NCI-H1417 (cell line): Measurements from ENCODE around the gene CLDN10.
"Not testable (repeated sequence)": the region's sequence is repeated elsewhere in the genome, so short reads cannot be mapped to it uniquely, and the experiment has no call there.

Experiments
- DNase-seq, 3 experiments: peaks; one replicate each; lab custom pipeline; 2025; lab: John Stamatoyannopoulos, UW

The CLDN10 gene

DNA sequence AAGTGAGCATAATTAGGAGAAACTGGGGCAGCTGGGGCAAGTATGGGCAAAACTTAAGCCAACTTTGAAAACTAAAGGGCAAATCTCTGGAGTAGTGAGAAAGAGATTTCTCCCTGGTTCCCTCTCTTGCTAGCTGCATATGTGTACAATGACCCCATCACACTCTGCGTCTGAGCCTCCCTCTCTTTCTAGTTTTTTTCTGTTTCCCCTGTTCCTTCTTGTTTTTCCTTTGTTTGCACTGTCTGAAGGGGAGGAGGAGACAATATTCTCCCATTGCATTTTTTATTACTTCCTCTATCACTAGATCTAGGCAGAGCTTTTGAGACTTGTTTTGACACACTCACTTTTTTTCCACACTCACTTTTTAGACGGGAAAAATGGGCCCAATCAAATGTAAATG is 11.2 kb upstream of the CLDN10 start:
- DNase-seq: no peak

DNA sequence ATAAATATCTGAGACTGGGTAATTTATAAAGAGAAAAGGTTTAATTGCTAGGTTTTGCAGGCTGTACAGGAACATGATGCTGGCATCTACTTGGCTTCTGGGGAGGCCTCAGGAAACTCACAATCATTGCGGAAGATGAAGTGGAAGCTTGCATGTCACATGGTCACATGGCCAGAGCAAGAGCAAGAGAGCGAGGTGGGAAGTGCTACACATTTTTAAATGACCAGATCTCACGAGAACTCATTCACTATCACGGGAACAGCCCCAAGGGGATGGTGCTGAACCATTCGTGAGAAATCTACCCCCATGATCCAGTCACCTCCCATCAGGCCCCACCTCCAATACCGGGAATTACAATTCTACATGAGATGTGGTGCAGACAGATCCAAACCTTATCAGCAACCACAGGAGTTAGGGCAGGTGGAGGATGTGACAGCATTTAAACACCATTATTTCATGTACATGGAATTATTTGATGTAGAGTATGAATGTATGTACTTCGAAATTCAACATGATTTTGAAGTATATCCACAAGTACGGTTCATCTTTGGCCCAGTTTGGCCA is 10.5 kb upstream of the CLDN10 start:
- no peak for DNase-seq

DNA sequence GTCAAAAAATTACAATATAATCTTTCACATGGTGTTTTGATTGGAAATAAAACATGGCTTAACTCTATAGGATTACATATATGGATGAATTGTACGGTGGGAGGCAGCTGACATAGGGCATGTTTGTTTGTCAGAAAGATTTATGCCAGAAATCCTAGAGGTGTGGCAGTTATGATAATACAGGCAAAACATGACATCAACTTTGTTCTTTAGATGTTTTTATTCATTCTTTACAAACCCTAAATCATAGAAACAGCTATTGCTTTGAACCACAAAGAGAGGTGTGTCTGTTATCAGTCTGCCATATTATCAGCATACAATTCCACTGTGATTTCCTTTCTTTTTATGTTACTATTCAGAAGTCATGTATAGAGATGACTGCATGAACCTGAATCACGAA is 8.2 kb upstream of the CLDN10 start:
- no peak for DNase-seq

DNA sequence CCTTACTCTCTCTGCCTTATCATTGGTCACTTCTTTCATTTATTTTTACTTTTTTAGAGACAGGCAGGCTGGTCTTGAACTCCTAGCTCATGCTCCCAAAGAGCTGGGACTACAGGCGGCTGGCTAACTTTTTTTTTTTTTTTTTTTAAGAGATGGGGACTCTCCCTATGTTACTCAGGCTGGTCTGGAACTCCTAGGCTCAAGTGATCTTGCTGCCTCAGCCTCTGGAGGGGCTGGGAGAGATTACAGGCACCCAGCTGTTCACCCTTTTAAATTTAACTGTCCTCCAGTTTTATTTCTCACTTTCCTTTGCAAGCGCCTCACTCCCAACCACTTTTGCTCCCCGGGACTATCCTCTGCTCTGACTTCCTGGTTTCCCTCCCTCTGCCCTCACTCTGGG is 5.6 kb upstream of the CLDN10 start:
- DNase-seq: no peak

DNA sequence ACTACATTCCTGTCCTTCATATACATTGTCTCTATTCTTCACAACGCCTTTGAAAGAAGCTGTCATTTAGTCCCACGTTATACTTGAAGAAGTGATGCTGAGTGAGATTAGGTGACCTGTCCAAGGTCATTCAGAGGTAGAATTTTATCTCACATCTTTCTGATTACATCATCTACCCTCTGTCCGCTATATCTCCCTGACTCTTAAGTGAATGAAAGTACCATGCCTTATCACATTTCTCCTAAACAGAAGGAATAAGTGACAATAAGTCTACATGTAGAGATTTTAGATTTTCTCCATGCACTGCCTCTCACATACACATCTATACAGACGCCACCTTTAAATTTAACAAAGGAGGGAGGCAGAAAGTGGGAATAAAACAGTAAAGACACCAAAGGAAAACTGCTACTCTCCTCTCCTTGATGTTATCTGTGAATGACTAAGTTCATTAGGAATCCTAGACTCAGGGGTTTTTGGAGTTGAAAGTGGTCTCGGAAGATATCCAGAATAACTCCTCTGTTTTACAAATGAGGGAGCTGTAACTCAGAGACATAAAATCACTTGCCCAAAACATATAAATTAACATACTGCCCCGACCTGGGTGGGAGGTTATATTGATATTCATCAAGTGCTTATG is 4.9 kb upstream of the CLDN10 start:
- DNase-seq: no peak

DNA sequence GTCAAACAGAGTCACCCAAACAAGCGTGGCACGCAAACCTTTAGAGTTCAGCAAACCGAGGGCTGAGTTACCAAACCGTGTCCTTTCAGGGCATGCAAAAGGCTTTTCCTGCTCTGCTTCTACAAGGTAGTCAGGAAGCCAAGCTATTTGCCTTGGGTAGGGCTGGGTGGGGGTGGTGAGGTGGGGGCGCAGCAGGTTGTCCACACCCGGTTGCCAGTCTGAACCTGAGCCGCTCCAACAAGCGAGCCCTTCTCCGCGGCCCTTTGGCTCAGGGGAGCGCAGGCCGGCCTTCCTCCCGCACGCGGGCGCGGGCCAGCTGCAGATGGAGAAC is 347 bp upstream of the CLDN10 start:
- no peak for DNase-seq

DNA sequence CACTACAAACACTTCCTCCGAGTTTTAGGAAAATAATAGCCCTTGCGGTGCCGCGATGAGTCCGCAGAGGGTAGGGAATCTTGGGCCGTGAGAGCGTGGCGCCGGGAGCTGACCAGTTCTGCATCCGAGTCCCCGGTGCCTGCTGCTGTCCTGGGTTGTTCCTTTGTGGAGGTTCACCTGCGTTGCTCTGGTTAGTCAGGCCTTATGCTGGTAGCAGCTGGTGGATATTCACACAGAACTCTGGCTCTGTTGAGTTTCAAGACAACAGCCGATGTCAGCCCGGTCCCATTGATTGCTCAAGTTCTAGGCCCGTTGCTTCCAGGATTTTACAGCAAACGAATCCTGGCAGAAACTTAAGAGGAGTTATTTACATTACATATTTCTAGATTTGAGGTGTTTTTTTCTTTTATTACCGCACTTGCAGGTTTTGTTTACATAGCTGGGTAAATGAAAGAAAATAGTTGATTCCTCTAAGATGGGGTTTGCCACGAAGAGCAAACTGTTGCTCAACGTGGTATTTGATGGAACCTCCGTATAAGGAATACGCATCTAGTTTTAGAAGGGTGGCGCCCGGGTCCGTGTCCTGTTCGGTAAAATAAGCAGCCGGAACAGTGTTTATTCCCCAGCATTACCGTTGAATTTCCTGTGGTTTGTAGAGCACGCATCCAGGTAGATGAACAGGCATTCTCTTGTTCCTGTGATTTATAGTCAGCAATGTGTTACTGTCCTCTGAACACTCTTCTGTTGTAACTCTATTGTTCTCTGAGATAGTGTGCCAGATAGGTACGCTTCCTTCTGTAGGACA is 1.3 kb downstream of the CLDN10 start:
- no peak for DNase-seq

DNA sequence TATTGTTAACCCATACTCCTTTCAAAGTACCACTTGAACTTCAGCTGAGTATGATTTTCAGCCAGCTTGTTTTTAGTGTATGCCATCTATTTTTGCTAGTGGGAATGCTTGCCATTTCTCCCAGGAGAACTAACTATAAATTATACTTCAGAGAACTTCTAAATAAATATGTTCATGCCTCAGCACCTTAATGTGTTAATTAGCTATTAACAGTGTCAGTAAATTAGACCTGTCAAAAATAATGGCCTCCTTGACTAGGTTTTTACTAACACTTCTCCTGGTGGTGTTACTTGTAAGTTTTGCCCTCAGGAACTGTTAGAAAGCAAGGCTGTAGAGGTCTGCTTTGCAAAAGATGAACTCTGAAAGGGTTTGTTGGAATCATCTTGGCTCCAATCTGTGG is 4.5 kb downstream of the CLDN10 start:
- peak in 2 of 3 experiments; percentile 56 to 90 for DNase-seq

DNA sequence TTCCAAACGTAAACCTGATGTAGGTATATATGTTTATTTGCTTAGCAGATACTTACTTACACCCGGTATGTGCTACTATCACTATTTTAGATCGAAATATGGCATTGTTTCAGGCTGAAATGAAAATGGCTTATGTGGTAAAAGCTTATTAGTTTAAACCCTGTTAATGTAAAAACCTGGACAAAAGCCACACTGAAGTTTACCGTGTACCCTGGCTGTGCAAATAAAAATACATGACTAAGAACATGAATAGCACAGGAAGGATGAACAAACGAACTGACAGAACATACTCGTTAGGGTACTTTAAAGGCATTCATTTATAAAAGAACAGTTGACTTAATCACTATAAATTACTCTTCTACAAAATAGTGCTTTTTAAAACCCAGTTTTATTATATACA is 6.6 kb downstream of the CLDN10 start:
- DNase-seq: peak in 1 of 3 experiments; percentile 61

DNA sequence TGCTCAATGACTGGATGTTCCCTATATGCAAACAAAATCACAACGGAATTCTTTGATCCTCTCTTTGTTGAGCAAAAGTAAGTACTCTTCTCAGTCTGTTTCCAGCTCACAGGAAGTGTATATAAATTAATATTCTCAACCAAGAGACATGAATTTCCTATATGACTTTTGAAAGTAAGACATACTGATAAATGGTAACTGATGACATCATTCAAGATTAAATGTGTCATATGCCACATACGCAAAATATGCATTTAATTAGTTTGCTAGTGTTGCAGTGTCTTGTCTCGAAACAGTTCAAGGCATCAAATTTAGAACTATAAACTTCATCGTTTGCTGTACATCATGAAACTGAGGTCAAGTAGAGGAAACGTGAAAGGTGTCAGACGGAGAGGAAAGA is 7.9 kb downstream of the CLDN10 start:
- no peak for DNase-seq

DNA sequence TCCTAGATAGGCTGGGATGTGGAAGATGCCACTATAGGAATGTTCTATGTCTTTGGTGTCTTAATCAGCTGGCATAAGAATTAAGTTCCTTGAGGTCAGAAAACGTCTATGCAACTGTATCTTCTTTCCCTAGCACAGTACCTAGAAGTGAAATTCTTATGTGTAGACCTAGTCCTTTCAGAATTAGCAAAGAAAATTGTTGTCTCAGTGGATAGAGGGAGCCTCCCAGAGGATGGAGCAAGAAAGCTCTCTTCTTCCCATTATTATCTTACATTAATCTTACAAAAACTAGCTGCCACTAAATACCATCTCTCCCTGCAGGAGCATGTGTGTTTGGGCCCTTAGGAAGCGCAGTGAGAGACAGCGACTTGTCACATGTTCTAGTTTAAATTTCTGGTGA is 11.6 kb downstream of the CLDN10 start:
- no peak for DNase-seq

DNA sequence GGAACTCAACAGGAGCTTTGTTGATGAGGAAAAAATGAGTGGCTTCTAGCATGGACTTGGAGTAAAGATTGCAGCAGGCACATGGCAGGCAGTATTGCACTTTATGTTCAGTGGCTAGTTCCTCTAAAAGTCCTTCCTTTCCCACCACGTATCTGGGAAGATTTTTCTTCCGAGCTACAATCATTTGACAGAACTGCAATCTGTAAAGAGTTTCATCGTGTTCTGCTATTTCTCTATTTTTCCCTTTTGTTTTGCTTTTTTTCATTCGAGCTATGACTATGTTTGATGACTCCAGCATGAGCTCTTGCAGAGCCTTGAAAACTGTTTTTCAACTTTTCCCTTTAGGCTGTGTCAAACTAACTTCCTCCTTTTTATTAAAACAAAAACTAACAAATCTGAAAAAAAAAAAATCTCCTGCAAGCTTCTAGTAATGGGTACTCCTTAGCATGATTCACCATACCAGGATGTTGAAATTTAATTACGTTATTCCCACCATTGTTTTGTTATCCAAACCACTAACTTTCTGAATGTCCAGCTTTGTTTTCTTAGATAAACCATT is 12.3 kb downstream of the CLDN10 start:
- DNase-seq: no peak

DNA sequence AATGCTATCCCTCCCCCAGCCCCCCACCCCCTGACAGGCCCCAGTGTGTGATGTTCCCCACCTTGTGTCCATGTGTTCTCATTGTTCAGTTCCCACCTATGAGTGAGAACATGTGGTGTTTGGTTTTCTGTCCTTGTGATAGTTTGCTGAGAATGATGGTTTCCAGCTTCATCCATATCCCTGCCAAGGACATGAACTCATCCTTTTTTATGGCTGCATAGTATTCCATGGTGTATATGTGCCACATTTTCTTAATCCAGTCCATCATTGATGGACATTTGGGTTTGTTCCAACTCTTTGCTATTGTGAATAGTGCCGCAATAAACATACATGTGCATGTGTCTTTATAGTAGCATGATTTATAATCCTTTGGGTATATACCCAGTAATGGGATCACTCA is 13.2 kb downstream of the CLDN10 start:
- not testable (repeated sequence) for DNase-seq

DNA sequence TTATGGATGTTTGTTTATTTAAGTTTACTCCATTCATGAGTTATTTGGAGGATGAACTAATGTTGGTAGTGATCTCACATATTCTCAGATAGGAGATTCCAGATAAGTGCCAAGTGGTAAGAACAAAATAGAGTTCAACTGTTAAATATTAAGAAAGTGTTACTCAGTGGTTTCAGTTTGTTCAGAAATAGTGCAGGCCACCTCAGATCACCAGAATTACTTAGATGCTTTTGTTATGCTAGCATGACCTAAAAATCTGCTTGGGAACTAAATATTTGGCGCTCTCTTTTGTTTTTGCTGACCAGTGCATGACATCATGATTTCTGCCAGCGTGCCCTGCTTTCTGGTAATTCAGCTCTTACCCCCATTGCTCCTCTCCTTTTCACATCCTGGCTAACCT is 15.6 kb downstream of the CLDN10 start:
- DNase-seq: no peak

DNA sequence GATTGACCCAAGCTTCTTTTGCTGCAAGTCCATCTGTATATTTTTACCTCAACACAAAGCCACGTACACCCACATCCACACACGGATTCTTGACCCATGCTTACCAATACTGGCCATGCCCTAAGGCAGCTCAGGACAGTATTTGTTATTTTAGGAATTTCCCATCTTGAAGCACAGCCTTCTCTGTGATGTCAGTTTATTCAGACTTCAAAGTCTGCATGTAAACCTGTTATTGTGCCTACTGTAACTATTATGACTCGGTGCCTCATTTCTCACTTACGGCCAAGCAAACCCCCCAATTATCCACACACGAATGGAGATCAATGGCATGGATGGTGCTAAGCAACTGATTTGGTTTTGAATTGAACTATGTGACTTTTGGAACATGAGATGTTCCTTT is 17.5 kb downstream of the CLDN10 start:
- DNase-seq: peak in 2 of 3 experiments; percentile 21 to 40

DNA sequence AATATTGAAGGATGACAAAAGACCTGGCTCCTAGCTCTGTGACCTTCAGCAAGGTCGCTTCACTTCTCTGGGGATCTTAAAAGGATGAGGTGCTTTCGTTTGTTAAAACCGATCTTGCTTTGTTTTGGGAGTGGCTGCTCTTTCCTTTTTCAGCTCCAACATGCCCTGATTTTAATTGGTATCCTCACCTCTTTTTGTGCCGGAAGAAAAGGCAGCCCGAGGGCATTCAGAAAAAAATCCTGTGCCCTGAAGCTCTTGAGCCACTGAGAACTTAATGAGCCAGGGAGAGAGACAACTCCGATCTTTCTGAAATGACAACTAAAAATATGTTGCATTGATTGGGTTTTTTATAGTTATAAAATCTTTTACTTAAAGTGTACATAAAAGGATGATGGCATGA is 19.4 kb downstream of the CLDN10 start:
- peak in 2 of 3 experiments; percentile 73 to 91 for DNase-seq

DNA sequence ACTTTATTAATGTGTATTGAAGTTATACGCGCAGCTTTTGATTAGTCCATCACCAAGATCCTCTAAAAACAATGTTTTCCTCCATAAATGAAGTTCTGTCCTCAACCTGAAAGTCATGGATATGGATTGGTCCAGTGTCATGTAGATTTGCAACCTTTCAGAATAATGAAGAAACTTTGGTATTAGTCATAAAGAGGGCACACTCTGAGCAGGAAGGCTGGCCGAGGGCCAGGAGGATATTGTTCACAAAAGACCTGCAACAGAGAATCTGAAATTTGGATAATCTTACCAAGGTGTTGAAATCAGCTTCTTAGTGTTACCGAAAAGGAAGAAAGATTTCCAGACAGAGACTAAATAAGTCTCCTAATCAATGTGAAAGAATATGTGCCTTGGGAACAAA is 20.7 kb downstream of the CLDN10 start:
- no peak for DNase-seq

DNA sequence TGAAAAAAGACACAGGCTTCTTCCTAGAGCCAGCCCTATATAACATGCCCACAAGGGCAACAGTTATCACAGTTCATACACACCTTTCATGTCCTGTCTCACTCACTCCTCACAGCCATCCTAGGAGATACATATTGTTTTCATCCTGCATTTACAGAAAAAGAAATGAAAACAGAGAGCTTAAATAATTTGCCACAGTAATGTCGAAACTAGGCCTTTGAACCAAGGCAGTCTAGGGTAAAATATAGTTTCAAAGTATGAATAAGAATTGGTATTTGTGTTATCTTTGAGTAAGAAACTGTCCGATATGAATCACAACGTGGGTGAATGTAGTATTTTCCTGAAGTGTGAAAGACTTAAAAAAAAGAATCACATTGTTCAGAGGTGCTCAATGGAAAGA is 26.8 kb downstream of the CLDN10 start:
- no peak for DNase-seq

DNA sequence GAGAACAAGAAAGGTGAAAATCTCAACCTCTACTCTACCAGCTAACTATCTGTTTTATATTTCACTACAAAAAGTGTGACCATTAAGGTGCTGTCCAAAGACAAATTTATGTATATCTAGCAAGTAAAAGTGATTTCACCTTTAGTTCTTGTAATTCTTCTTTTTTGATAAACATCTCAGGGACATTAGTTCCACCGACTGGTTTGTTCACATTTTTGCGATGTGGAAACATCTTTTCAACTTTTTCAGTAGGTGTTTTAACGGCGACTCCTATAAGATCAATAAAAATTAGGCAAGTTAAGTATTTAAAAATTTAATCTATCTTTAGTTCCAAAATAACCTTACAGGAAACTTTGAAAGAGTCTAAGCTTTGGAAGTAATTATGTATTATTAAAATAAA is 33.3 kb downstream of the CLDN10 start:
- no peak for DNase-seq

DNA sequence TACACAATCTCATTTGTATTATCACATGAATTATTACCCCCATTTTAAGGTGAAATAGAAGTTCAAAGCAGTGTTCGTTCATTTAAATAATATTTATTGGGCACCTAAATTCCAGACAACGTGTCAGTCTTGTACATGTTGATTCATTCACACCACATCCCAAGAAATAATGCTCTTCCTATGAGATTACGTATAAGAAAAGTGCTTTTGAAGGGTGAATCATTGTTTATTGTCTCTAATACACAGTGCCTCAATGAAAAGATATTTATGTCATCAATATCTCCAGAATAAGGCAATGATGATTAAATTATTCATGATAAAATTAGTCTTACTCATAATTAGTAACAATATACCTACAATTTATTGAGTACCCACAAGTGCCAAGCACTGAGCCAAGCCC is 35.6 kb downstream of the CLDN10 start:
- no peak for DNase-seq

DNA sequence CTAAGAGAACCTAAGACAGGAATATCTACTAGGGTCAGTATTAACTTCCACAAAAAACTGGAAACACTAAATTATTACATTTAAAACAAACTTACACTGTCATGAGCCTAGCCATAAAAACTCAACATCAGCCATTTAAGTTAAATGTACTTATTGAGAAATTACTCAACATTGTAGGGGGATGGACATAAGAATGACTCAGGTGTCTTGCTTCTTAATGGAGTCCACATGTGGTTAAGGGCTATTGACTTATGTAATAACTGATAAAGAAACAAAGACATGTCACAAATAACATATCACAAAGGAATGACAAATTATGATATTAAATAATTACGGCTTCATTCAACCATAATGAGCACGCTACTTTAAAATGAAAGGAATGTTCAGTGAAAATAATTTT is 36.2 kb downstream of the CLDN10 start:
- DNase-seq: no peak

DNA sequence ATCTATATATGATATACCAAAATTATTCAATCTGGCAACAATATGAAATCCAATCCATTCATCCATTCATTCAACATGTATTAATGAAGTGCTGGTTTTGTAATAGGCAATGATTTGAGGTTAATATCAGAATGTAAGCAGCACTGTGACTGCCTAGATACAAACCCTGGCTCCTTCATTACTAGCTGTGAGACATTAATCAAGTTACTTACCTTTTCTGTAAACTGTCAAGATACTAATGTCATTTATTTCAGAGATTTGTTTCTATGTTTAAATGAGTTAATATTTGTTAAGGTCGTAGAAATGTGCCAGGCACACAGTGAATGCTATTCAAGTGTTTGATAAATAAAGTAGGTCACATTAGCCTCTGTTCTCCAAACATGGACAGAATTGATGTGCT is 40.9 kb downstream of the CLDN10 start:
- DNase-seq: no peak

DNA sequence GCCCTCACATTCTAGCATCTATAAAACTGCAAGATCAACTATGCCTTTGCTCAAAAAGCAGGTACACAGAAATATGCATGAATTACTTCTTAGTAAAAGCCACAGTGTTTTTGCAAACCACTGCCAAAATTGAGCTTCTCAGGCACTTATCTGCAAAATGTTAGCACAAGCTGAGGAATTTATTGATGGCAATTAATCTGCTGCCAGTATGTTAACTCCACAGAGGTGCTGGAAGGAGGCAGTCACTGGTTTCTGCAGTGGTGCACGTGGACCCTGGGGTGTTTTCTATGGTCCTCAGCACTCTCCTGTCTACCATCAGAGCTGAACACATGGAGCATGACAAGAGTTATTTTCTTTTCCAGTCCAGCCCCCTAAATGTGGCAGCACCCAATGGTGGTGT is 44.2 kb downstream of the CLDN10 start:
- DNase-seq: no peak
